Fibroblast of mammary gland (primary cell): ENCODE data around the gene SEMA7A.
"Not testable (repeated sequence)": the region's sequence is repeated elsewhere in the genome, so short reads cannot be mapped to it uniquely, and the experiment has no call there.

Experiments used
- DNase-seq: peaks from one replicate; pipeline ENCODE4 v3.0.0-alpha.2; 2010; ENCODE audit warnings: low read depth
- H3K4me3 ChIP-seq: 2 replicates; pipeline ENCODE4 v1.5.1; 2011; ENCODE audit warnings: low read depth, mild to moderate bottlenecking, low read length, moderate library complexity; ENCODE audit not compliant: control insufficient read depth
- CTCF ChIP-seq: conservative IDR thresholded peaks from 2 replicates; pipeline ENCODE4 v1.5.1; 2011; ENCODE audit warnings: low read depth, low read length, inconsistent platforms; ENCODE audit not compliant: control insufficient read depth, insufficient read depth

Gene SEMA7A

GRCh38 chr15:74392451-74392830 lies 41.3 kb downstream of the SEMA7A start:
- no peak for TF ChIP-seq CTCF
- H3K4me3 ChIP-seq = no peak overlapping the region
- peak; percentile 60 for DNase-seq

GRCh38 chr15:74391582-74392450 lies 41.9 kb downstream of the SEMA7A start:
- no peak overlapping the region for H3K4me3 ChIP-seq
- TF ChIP-seq CTCF = no peak
- no peak for DNase-seq

GRCh38 chr15:74390647-74391288 lies 43.0 kb downstream of the SEMA7A start:
- no peak overlapping the region for H3K4me3 ChIP-seq
- no peak for DNase-seq
- TF ChIP-seq CTCF = no peak

GRCh38 chr15:74390049-74390646 lies 43.6 kb downstream of the SEMA7A start:
- not testable (repeated sequence) for DNase-seq, H3K4me3 ChIP-seq

GRCh38 chr15:74389241-74390048 lies 44.3 kb downstream of the SEMA7A start:
- no peak overlapping the region for H3K4me3 ChIP-seq
- TF ChIP-seq CTCF = no peak
- no peak for DNase-seq

- no peak for DNase-seq
- H3K4me3 ChIP-seq = no peak overlapping the region
- no peak for TF ChIP-seq CTCF
Measured at GRCh38 chr15:74388363-74388951, 45.3 kb downstream of the SEMA7A start.
